PFSK-1 (cell line): ENCODE results near the gene CYBRD1.

ENCODE experiments used
- POLR2AphosphoS5 ChIP-seq: IDR thresholded peaks from 2 replicates; pipeline ENCODE4 v1.6.1; 2012; ENCODE audit warnings: low read depth, mild to moderate bottlenecking, control low read depth, low read length, moderate library complexity
- SIN3A ChIP-seq: IDR thresholded peaks from 2 replicates; pipeline ENCODE4 v1.6.1; 2012; ENCODE audit warnings: mild to moderate bottlenecking, low read length, moderate library complexity, borderline replicate concordance; ENCODE audit not compliant: insufficient read depth
- TAF1 ChIP-seq: IDR thresholded peaks from 2 replicates; pipeline ENCODE4 v1.6.1; 2012; ENCODE audit warnings: low read length, control low read depth, borderline replicate concordance; ENCODE audit not compliant: insufficient read depth
- TF ChIP-seq, protein P1 (sequence below), 2 experiments: IDR thresholded peaks; 2 replicates each; pipeline versions ENCODE4 v1.6.1 to v1.8.0; 2011 to 2012; ENCODE audit warnings: low read depth in 2 of 2, low read length in 2 of 2, control low read depth in 1 of 2, inconsistent platforms in 1 of 2, mild to moderate bottlenecking in 1 of 2, moderate library complexity in 1 of 2; ENCODE audit not compliant: insufficient read depth in 1 of 2

DNA sequence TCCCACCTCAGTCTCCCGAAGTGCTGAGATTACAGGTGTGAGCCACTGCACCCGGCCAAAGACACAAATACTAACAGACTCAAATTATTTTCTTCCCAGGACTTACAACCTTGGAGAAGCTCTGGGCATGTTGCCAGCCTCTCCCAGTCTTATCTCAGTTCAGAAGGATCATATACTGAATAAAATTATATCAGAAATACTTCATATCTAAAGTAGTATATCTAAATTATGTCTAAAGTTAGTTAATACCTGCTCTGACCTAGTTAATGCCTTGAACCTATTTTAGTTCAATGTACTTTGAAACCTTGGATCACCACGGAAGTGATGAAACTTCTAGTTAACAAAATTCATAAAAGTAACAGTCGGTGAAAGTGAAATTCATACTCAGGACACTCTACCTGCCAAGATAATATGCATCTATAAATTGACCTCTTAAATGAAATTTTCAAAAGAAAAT is 34.4 kb upstream of the CYBRD1 start:
- TF ChIP-seq SIN3A, result no peak
- TF ChIP-seq, protein P1, sequence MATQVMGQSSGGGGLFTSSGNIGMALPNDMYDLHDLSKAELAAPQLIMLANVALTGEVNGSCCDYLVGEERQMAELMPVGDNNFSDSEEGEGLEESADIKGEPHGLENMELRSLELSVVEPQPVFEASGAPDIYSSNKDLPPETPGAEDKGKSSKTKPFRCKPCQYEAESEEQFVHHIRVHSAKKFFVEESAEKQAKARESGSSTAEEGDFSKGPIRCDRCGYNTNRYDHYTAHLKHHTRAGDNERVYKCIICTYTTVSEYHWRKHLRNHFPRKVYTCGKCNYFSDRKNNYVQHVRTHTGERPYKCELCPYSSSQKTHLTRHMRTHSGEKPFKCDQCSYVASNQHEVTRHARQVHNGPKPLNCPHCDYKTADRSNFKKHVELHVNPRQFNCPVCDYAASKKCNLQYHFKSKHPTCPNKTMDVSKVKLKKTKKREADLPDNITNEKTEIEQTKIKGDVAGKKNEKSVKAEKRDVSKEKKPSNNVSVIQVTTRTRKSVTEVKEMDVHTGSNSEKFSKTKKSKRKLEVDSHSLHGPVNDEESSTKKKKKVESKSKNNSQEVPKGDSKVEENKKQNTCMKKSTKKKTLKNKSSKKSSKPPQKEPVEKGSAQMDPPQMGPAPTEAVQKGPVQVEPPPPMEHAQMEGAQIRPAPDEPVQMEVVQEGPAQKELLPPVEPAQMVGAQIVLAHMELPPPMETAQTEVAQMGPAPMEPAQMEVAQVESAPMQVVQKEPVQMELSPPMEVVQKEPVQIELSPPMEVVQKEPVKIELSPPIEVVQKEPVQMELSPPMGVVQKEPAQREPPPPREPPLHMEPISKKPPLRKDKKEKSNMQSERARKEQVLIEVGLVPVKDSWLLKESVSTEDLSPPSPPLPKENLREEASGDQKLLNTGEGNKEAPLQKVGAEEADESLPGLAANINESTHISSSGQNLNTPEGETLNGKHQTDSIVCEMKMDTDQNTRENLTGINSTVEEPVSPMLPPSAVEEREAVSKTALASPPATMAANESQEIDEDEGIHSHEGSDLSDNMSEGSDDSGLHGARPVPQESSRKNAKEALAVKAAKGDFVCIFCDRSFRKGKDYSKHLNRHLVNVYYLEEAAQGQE (IDR thresholded peaks at IDR 0.05; ENCODE audit: insufficient read depth in 1 of 2, low read depth in 2 of 2, low read length in 2 of 2), result no peak
- no peak for TF ChIP-seq TAF1
- TF ChIP-seq POLR2AphosphoS5, result no peak
